Urinary bladder (tissue), 4 donors: ENCODE data around the gene CYTH4. TPM values are rescaled to one million over a fixed set of nuclear protein-coding genes. Genes with fewer than 3 reads are reported as not detected.

ENCODE experiments used
- DNase-seq: peaks from one replicate; pipeline ENCODE4 v3.0.0-alpha.2; 2015; ENCODE audit errors: extremely low spot score
- H3K27ac ChIP-seq: one replicate; pipeline ENCODE4 v1.5.1; 2013; ENCODE audit warnings: low read depth, mild to moderate bottlenecking, moderate library complexity
- H3K36me3 ChIP-seq: one replicate; pipeline ENCODE4 v1.6.1; 2013; ENCODE audit warnings: mild to moderate bottlenecking, moderate library complexity; ENCODE audit not compliant: insufficient read depth
- H3K4me1 ChIP-seq: one replicate; pipeline ENCODE4 v1.6.1; 2013; ENCODE audit warnings: mild to moderate bottlenecking, moderate library complexity; ENCODE audit not compliant: insufficient read depth
- H3K4me3 ChIP-seq: one replicate; pipeline ENCODE4 v1.5.1; 2013; ENCODE audit warnings: low read depth, low read length
- WGBS: extraction: QIAGEN DNeasy Blood & Tissue Kit; methylation state at CpG from one replicate; pipeline ENCODE4 v1.1.7; 2013; 5-methylcytosine and 5-hydroxymethylcytosine counted together
- polyA plus RNA-seq: library from polyadenylated mRNA; stranded (reverse); fragments of 200-250 nt; gene quantifications from one replicate; pipeline ENCODE4 v1.2.3, GENCODE V29; 2013
- total RNA-seq: library from RNA; depleted of rRNA; stranded (reverse); fragments of >200 nt; gene quantifications from one replicate; pipeline ENCODE4 v1.2.3, GENCODE V29; 2014
- donor health status: healthy with polysubstance abuse.
- donor health status: healthy.

The CYTH4 gene
- total and polyA plus RNA-seq, 2 donors: 5.2 to 10.8 TPM

DNA sequence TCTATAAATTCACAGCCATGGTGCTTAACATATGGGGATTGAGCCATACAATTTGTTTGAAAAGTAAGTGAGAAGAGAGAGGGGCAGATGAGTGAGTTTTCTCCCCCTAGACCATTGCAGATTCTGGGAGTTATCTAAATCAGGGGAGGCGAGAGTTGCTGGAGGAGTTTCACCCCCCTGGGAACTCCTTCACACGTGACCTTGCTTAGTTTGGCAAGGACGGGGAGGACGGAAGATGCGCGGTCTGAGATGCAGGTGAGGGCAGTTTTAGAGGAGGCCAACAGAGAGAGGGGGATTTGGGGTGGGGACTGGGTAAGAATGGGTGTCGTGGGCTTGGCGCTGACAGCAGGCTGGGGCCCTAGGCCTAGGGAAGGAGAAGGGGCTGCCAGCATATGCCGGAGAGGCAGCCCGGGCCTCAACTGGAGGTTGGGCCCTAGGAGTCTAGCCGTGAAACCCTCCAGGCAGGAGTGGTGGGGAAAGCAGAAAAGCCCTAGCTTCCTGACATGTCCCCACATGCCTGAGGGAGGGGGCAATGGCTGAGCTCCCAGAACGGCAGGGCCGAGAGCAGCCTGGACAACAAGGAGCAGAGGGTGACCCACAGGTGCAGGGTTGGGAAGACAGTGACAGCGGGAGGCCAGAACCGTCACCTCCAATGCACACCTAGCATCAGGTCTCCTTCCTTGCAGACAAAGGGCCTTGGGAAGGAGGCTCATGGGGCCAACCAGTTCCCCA lies 81.1 kb downstream of the CYTH4 start:
- WGBS: 71% methylated on average over 15 of the region's 15 CpGs
- Histone ChIP-seq H3K36me3 (no peaks in the 10 kb centered on the region), H3K27ac (no peak overlapping the region), H3K4me3 (no peak overlapping the region), H3K4me1 (no peaks in the 10 kb centered on the region)
- no peak for DNase-seq

Other genes with a start within 250 kb of the CYTH4 start
- 13.8 TPM for gene KCTD17, start 230.8 kb upstream of the CYTH4 start, total RNA-seq
- gene KCTD17, start 230.8 kb upstream of the CYTH4 start, polyA plus RNA-seq: 36.1 TPM
- not detected for gene TMPRSS6, start 172.8 kb upstream of the CYTH4 start, total RNA-seq
- gene TMPRSS6, start 172.8 kb upstream of the CYTH4 start, polyA plus RNA-seq: 0.04 TPM
- 0.69 TPM for gene IL2RB, start 132.6 kb upstream of the CYTH4 start, total RNA-seq
- gene IL2RB, start 132.6 kb upstream of the CYTH4 start, polyA plus RNA-seq: 0.70 TPM
- gene C1QTNF6, start 94.3 kb upstream of the CYTH4 start, total RNA-seq: 11.6 TPM
- gene C1QTNF6, start 94.3 kb upstream of the CYTH4 start, polyA plus RNA-seq: 6.9 TPM
- not detected for gene SSTR3, start 70.0 kb upstream of the CYTH4 start, total RNA-seq
- gene SSTR3, start 70.0 kb upstream of the CYTH4 start, polyA plus RNA-seq: not detected
- gene RAC2, start 38.2 kb upstream of the CYTH4 start, total RNA-seq: 3.2 TPM
- gene RAC2, start 38.2 kb upstream of the CYTH4 start, polyA plus RNA-seq: 17.4 TPM
- gene ELFN2, start 145.0 kb downstream of the CYTH4 start, total RNA-seq: 0.21 TPM
- 0.05 TPM for gene ELFN2, start 145.0 kb downstream of the CYTH4 start, polyA plus RNA-seq
- gene MFNG, start 203.9 kb downstream of the CYTH4 start, total RNA-seq: 6.7 TPM
- 24.8 TPM for gene MFNG, start 203.9 kb downstream of the CYTH4 start, polyA plus RNA-seq
- gene CARD10, start 236.9 kb downstream of the CYTH4 start, total RNA-seq: 4.5 TPM
- gene CARD10, start 236.9 kb downstream of the CYTH4 start, polyA plus RNA-seq: 16.6 TPM